ENCODE data around the gene ERBB4. TPM values are rescaled to one million over a fixed set of nuclear protein-coding genes. Genes with fewer than 3 reads are reported as not detected.

The ERBB4 gene
- total RNA-seq, 1 donor from 2014 or later: 1.7 TPM

DNA sequence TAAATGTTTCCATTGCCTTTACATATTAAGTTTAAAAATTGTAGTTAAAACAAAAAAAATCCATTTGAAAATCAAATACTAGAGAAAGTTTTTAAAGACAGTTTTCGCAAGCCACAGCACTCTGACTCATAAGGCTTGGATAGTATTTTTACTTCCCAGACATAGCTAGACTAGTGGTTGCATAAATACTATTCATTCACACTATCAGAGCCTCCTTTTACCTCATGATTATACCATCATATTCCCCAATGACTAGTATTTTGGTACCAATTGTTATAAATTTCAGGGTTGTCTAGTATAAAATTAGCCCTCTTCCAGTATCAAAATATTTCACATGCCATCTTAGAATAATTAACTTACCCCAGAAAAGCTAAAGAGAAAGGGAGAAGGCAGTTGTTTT is 393.5 kb downstream of the ERBB4 start:
- DNase-seq (ENCODE audit: low spot score in 2 of 2): no peak
- no peaks in the 10 kb centered on the region for H3K9me3 ChIP-seq
- no peaks in the 10 kb centered on the region for H3K36me3 ChIP-seq
- intact Hi-C loops (cut with DNase I): loop anchor here (5.0 to 10.0 kb wide), 3 partner anchors 210 to 400 kb away; partner anchors contain the start of gene ERBB4
- H3K27me3 ChIP-seq: no peaks in the 10 kb centered on the region
- peak overlapping the region; percentile 44 to 71 for H3K27ac ChIP-seq
- TF ChIP-seq, protein P1, sequence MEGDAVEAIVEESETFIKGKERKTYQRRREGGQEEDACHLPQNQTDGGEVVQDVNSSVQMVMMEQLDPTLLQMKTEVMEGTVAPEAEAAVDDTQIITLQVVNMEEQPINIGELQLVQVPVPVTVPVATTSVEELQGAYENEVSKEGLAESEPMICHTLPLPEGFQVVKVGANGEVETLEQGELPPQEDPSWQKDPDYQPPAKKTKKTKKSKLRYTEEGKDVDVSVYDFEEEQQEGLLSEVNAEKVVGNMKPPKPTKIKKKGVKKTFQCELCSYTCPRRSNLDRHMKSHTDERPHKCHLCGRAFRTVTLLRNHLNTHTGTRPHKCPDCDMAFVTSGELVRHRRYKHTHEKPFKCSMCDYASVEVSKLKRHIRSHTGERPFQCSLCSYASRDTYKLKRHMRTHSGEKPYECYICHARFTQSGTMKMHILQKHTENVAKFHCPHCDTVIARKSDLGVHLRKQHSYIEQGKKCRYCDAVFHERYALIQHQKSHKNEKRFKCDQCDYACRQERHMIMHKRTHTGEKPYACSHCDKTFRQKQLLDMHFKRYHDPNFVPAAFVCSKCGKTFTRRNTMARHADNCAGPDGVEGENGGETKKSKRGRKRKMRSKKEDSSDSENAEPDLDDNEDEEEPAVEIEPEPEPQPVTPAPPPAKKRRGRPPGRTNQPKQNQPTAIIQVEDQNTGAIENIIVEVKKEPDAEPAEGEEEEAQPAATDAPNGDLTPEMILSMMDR (IDR thresholded peaks at IDR 0.05): no peak
- no peak overlapping the region for H3K4me3 ChIP-seq
- peaks cover 7 to 9% of the 10 kb centered on the region in 2 donors for H3K4me1 ChIP-seq

DNA sequence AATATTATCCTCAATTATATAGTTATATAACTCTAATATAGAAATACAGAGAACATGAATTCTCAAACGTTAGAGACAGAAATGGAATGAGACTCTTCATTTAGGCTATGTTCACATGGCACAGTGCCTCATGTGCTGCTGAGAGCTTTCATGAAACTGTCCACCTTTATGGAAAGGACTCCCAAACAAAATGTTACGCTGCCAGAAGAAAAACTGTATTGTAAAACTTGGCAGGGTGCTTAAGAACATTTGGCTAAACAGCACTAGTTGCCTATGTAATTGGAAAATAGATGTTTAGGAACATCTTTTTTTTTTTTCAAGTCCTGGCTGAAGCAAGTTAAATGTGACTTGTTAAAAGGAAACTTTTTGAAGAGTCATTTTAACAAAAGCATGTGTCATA is 396.0 kb downstream of the ERBB4 start:
- TF ChIP-seq, protein P1 (IDR thresholded peaks at IDR 0.05): no peak
- Histone ChIP-seq H3K27me3 (no peaks in the 10 kb centered on the region), H3K27ac (no peak overlapping the region), H3K36me3 (no peaks in the 10 kb centered on the region), H3K4me3 (no peak overlapping the region), H3K4me1 (peaks cover 7 to 9% of the 10 kb centered on the region in 2 donors), H3K9me3 (no peaks in the 10 kb centered on the region)
- DNase-seq (ENCODE audit: low spot score in 2 of 2): no peak
- intact Hi-C loops (cut with DNase I): loop anchor here (10.0 kb wide), 2 partner anchors 212 to 398 kb away; no protein-coding TSS in a partner anchor

DNA sequence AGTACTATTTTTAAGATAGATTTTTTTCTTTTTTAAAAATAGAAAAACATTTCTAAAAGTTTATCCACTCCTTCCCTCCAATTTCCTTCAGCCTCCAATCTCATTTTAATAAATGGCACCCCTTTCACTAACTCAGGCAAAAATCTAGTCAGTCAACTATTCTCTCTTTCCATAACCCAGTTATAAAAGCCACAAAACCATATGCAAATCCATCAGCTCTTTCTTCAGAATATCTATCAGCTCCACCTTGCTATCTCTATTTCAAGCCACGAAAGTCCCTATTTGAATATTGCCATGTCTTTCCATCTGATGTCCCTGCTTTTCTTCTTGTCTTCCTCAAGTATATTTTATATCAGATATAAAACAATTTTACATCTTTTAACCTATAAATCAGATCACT is 397.1 kb downstream of the ERBB4 start:
- intact Hi-C loops (cut with DNase I): loop anchor here (10.0 kb wide), 2 partner anchors 213 to 397 kb away; no protein-coding TSS in a partner anchor
- TF ChIP-seq, protein P1 (IDR thresholded peaks at IDR 0.05): no peak
- H3K4me3 ChIP-seq: no peak overlapping the region
- no peak for DNase-seq (ENCODE audit: low spot score in 2 of 2)
- peaks cover 7 to 9% of the 10 kb centered on the region in 2 donors for H3K4me1 ChIP-seq
- H3K9me3 ChIP-seq: no peaks in the 10 kb centered on the region
- no peaks in the 10 kb centered on the region for H3K27me3 ChIP-seq
- H3K27ac ChIP-seq: no peak overlapping the region
- no peaks in the 10 kb centered on the region for H3K36me3 ChIP-seq

DNA sequence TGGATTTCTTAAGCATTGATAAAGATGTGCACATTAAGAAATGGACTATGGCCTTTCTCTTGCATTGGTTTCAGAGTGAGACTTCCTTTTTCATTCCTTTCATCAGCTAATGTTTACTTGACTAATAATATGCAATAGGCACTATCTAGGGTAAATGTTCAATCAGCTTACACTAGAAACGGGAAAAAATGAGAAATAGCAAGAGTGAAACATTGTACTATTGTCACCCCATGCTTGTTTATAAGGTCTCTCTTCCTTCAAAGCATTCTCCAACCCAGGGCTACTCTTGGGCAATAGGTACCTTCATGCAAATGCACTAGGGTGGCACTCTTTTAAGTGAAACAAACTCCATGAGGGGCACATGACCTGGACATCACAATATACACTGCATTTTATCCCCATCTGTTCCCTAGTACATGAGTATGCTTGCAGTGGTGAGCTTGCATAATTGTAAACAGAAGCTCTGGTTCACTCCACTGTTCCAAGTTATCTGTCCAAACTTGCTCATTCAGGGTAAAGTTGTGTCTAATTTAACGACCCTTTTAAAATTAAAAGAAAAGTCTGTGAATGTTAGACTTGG is 402.3 kb downstream of the ERBB4 start:
- no peak overlapping the region for H3K4me3 ChIP-seq
- DNase-seq (ENCODE audit: low spot score in 2 of 2): no peak
- H3K27ac ChIP-seq: no peak overlapping the region
- no peaks in the 10 kb centered on the region for H3K4me1 ChIP-seq
- no peaks in the 10 kb centered on the region for H3K27me3 ChIP-seq
- no peaks in the 10 kb centered on the region for H3K9me3 ChIP-seq
- intact Hi-C loops (cut with DNase I): no loop called here
- TF ChIP-seq, protein P1 (IDR thresholded peaks at IDR 0.05): no peak
- no peaks in the 10 kb centered on the region for H3K36me3 ChIP-seq

GRCh38 chr2:212135739-212136138 is 402.9 kb downstream of the ERBB4 start:
- Histone ChIP-seq H3K36me3 (no peaks in the 10 kb centered on the region), H3K27me3 (no peaks in the 10 kb centered on the region), H3K4me3 (no peak overlapping the region), H3K27ac (no peak overlapping the region), H3K4me1 (no peaks in the 10 kb centered on the region), H3K9me3 (no peaks in the 10 kb centered on the region)
- DNase-seq (ENCODE audit: low spot score in 2 of 2): no peak
- intact Hi-C loops (cut with DNase I): no loop called here
- TF ChIP-seq, protein P1 (IDR thresholded peaks at IDR 0.05): no peak
